Osteoblast (primary cell): ENCODE results near the gene ADGRF4. TPM values are rescaled to one million over a fixed set of nuclear protein-coding genes. Genes with fewer than 3 reads are reported as not detected.

ENCODE experiments used
- DNase-seq: peaks from one replicate; pipeline ENCODE4 v3.0.0; 2011; ENCODE audit warnings: low spot score, mixed read lengths; ENCODE audit not compliant: insufficient read length; ENCODE audit errors: missing footprints
- H2AFZ ChIP-seq: 2 replicates; pipeline ENCODE4 v1.6.0; 2011; ENCODE audit warnings: mild to moderate bottlenecking, low read length
- H3K27ac ChIP-seq: 2 replicates; pipeline ENCODE4 v1.5.1; 2011; ENCODE audit warnings: mild to moderate bottlenecking, low read depth, low read length, moderate library complexity
- H3K27me3 ChIP-seq: 2 replicates; pipeline ENCODE4 v1.6.0; 2012; ENCODE audit warnings: mild to moderate bottlenecking, control low read depth, inconsistent platforms, low read length, moderate library complexity; ENCODE audit not compliant: insufficient read depth
- H3K36me3 ChIP-seq: 2 replicates; pipeline ENCODE4 v1.5.1; 2011; ENCODE audit warnings: mild to moderate bottlenecking, low read length, control low read depth, moderate library complexity; ENCODE audit not compliant: insufficient read depth
- H3K4me1 ChIP-seq: 2 replicates; pipeline ENCODE4 v1.5.1; 2011; ENCODE audit warnings: mild to moderate bottlenecking, low read length, control low read depth, moderate library complexity; ENCODE audit not compliant: insufficient read depth
- H3K4me2 ChIP-seq: 2 replicates; pipeline ENCODE4 v1.6.0; 2011; ENCODE audit warnings: mild to moderate bottlenecking, low read length; ENCODE audit not compliant: insufficient read depth
- H3K4me3 ChIP-seq: fragments of 200-600 bp; sonication (generic); 3 replicates; pipeline ENCODE4 v1.5.1; 2012; ENCODE audit warnings: mild to moderate bottlenecking, low read length, inconsistent platforms; ENCODE audit not compliant: insufficient read depth
- H3K79me2 ChIP-seq: 2 replicates; pipeline ENCODE4 v1.6.0; 2012; ENCODE audit warnings: mild to moderate bottlenecking, low read length, control low read depth, inconsistent platforms; ENCODE audit not compliant: insufficient read depth
- H3K9me3 ChIP-seq: 2 replicates; pipeline ENCODE4 v1.5.1; 2011; ENCODE audit warnings: low read depth, low read length, control low read depth
- H4K20me1 ChIP-seq: 2 replicates; pipeline ENCODE4 v1.6.0; 2012; ENCODE audit warnings: mild to moderate bottlenecking, low read length, control low read depth; ENCODE audit not compliant: insufficient read depth
- CTCF ChIP-seq: IDR thresholded peaks from 2 replicates; pipeline ENCODE4 v1.5.1; 2011; ENCODE audit warnings: mild to moderate bottlenecking, low read depth, low read length, moderate library complexity; ENCODE audit errors: extremely low read depth
- total RNA-seq: library from RNA; depleted of rRNA; stranded (reverse); fragments of >200 nt; gene quantifications from 2 replicates; pipeline ENCODE4 v1.2.3, GENCODE V29; 2012

ADGRF4 gene
- total RNA-seq, 1 donor = under 0.01 TPM

GRCh38 chr6:47653706-47654105, 44.7 kb upstream of the ADGRF4 start:
- no peak for DNase-seq

GRCh38 chr6:47654255-47654654, 44.1 kb upstream of the ADGRF4 start:
- H2AFZ ChIP-seq = no peak overlapping the region
- DNase-seq = no peak

More at GRCh38 chr6:47653706-47654105, 44.7 kb upstream of the ADGRF4 start:
- H4K20me1 ChIP-seq = no peaks in the 10 kb centered on the region
- no peaks in the 10 kb centered on the region for H3K36me3 ChIP-seq
- peaks cover 5% of the 10 kb centered on the region for H3K4me1 ChIP-seq
- no peak overlapping the region for H2AFZ ChIP-seq
- H3K4me2 ChIP-seq = no peak overlapping the region
- no peak for TF ChIP-seq CTCF
- no peak overlapping the region for H3K27ac ChIP-seq
- H3K27me3 ChIP-seq = no peaks in the 10 kb centered on the region
- H3K79me2 ChIP-seq = no peaks in the 10 kb centered on the region
- no peaks in the 10 kb centered on the region for H3K9me3 ChIP-seq
- no peak overlapping the region for H3K4me3 ChIP-seq

GRCh38 chr6:47655719-47656595, 42.4 kb upstream of the ADGRF4 start:
- Histone ChIP-seq H3K36me3 (no peaks in the 10 kb centered on the region), H3K27me3 (no peaks in the 10 kb centered on the region), H2AFZ (no peak overlapping the region), H3K27ac (no peak overlapping the region), H3K4me2 (no peak overlapping the region), H3K4me3 (no peak overlapping the region), H3K4me1 (peaks cover 5% of the 10 kb centered on the region), H3K9me3 (no peaks in the 10 kb centered on the region), H3K79me2 (no peaks in the 10 kb centered on the region), H4K20me1 (no peaks in the 10 kb centered on the region)
- no peak for TF ChIP-seq CTCF
- DNase-seq = no peak

More at GRCh38 chr6:47654255-47654654, 44.1 kb upstream of the ADGRF4 start:
- Histone ChIP-seq H3K4me2 (no peak overlapping the region), H3K4me1 (peaks cover 5% of the 10 kb centered on the region), H4K20me1 (no peaks in the 10 kb centered on the region), H3K4me3 (no peak overlapping the region), H3K9me3 (no peaks in the 10 kb centered on the region), H3K27ac (no peak overlapping the region), H3K36me3 (no peaks in the 10 kb centered on the region), H3K27me3 (no peaks in the 10 kb centered on the region), H3K79me2 (no peaks in the 10 kb centered on the region)
- no peak for TF ChIP-seq CTCF

GRCh38 chr6:47661960-47662359, 36.4 kb upstream of the ADGRF4 start:
- Histone ChIP-seq H3K27me3 (no peaks in the 10 kb centered on the region), H3K27ac (no peak overlapping the region), H3K9me3 (no peaks in the 10 kb centered on the region), H2AFZ (no peak overlapping the region), H3K4me1 (no peaks in the 10 kb centered on the region), H4K20me1 (no peaks in the 10 kb centered on the region), H3K4me2 (no peak overlapping the region), H3K79me2 (no peaks in the 10 kb centered on the region), H3K4me3 (no peak overlapping the region), H3K36me3 (no peaks in the 10 kb centered on the region)
- DNase-seq = no peak
- no peak for TF ChIP-seq CTCF
